GM12878 (cell line): ENCODE data around the gene MMRN2. TPM values are rescaled to one million over a fixed set of nuclear protein-coding genes. Genes with fewer than 3 reads are reported as not detected.

Source experiments
- ATAC-seq: fragments of 200-7000 bp; cut with Tn5 transposase; 3 replicates; pipeline ENCODE4 v1.9.1; 2020; ENCODE audit warnings: mild to moderate bottlenecking, moderate library complexity
- BruUV-seq: library from RNA; stranded (reverse); fragments of 400-500 nt; replicated peaks from 2 replicates; lab custom pipeline; 2021; lab: Mats Ljungman, UMichigan
- CTCF ChIA-PET: fragments of 300-600 bp; sonication (Branson Sonifier 250); formaldehyde crosslinking; extraction: SDS; loops from one replicate; lab custom pipeline; 2021; ENCODE audit warnings: inconsistent platforms; lab: Yijun Ruan, JAX
- POLR2A ChIA-PET: fragments of 350-600 bp; formaldehyde crosslinking; extraction: SDS; loops from one replicate; lab custom pipeline; 2021; ENCODE audit warnings: inconsistent platforms; lab: Charles Lee
- RAD21 ChIA-PET: fragments of 300-600 bp; sonication (Branson Sonifier 250); formaldehyde crosslinking; loops from one replicate; lab custom pipeline; 2023; ENCODE audit warnings: antibody characterized with exemption; ENCODE audit not compliant: unreplicated experiment; lab: Charles Lee
- SMC1A ChIA-PET: fragments of 300-600 bp; sonication (Branson Sonifier 250); formaldehyde crosslinking; loops from one replicate; lab custom pipeline; 2023; ENCODE audit not compliant: unreplicated experiment, uncharacterized antibody; lab: Charles Lee
- DNase-seq: peaks from one replicate; pipeline ENCODE4 v3.0.0-alpha.2; 2011; ENCODE audit warnings: low read depth, low spot score
- FAIRE-seq: peaks from 3 replicates; lab custom pipeline; 2011; peaks lifted over from hg19 to GRCh38; lab: Jason Lieb, UNC
- H2AFZ ChIP-seq: 2 replicates; pipeline ENCODE4 v1.6.0; 2011; ENCODE audit warnings: low read depth, low read length, control low read depth; ENCODE audit not compliant: control insufficient read depth
- H3K27ac ChIP-seq: 2 replicates; pipeline ENCODE4 v1.5.1; 2011; ENCODE audit warnings: control low read depth; ENCODE audit not compliant: control insufficient read depth, insufficient read depth
- H3K27me3 ChIP-seq, 2 experiments: replicated peaks in 1 of 2; 2 replicates each; pipeline versions ENCODE4 v1.6.0 to v1.6.1; 2011; ENCODE audit warnings: low read length in 1 of 2; ENCODE audit not compliant: control insufficient read depth in 2 of 2, insufficient read depth in 2 of 2
- H3K36me3 ChIP-seq, 2 experiments: 2 replicates each; pipeline ENCODE4 v1.5.1; 2011; ENCODE audit warnings: low read length in 1 of 2; ENCODE audit not compliant: control insufficient read depth in 2 of 2, insufficient read depth in 2 of 2
- H3K4me1 ChIP-seq: 2 replicates; pipeline ENCODE4 v1.6.1; 2011; ENCODE audit warnings: mild to moderate bottlenecking, low read length, moderate library complexity, mixed read lengths; ENCODE audit not compliant: control insufficient read depth, insufficient read depth
- H3K4me2 ChIP-seq: 2 replicates; pipeline ENCODE4 v1.6.0; 2011; ENCODE audit warnings: control low read depth; ENCODE audit not compliant: control insufficient read depth, insufficient read depth
- H3K4me3 ChIP-seq: fragments of 200-600 bp; sonication (generic); 2 replicates; pipeline ENCODE4 v1.5.1; 2016
- H3K79me2 ChIP-seq: 2 replicates; pipeline ENCODE4 v1.6.0; 2011; ENCODE audit warnings: low read length; ENCODE audit not compliant: control insufficient read depth, insufficient read depth
- H3K9ac ChIP-seq: 2 replicates; pipeline ENCODE4 v1.8.0; 2011; ENCODE audit warnings: low read length, control low read depth, mixed read lengths; ENCODE audit not compliant: control insufficient read depth, insufficient read depth
- H3K9me3 ChIP-seq: replicated peaks from 3 replicates; pipeline ENCODE4 v1.5.1; 2011; ENCODE audit warnings: mild to moderate bottlenecking, low read length; ENCODE audit not compliant: control insufficient read depth, insufficient read depth
- H4K20me1 ChIP-seq: 2 replicates; pipeline ENCODE4 v1.6.0; 2011; ENCODE audit not compliant: control insufficient read depth, insufficient read depth
- ATF3 ChIP-seq: IDR thresholded peaks from 2 replicates; pipeline ENCODE4 v1.6.1; 2011; ENCODE audit warnings: low read depth, mild to moderate bottlenecking, low read length, moderate library complexity, borderline replicate concordance; ENCODE audit errors: extremely low read depth
- BCLAF1 ChIP-seq: fragments of 450-650 bp; IDR thresholded peaks from 2 replicates; pipeline ENCODE4 v1.6.1; 2017; ENCODE audit warnings: antibody characterized with exemption, mild to moderate bottlenecking, moderate library complexity
- GABPA ChIP-seq: IDR thresholded peaks from 2 replicates; pipeline ENCODE4 v1.6.1; 2014; ENCODE audit warnings: antibody characterized with exemption, low read depth, mild to moderate bottlenecking, inconsistent platforms
- MTA3 ChIP-seq: IDR thresholded peaks from 2 replicates; pipeline ENCODE4 v1.6.1; 2012; ENCODE audit warnings: low read length, inconsistent platforms, borderline replicate concordance
- ZBTB11 ChIP-seq: fragments of 450-650 bp; formaldehyde crosslinking; IDR thresholded peaks from 2 replicates; pipeline ENCODE4 v1.5.0; 2022; ENCODE audit warnings: mild to moderate bottlenecking, missing genetic modification characterization
- ZZZ3 ChIP-seq: IDR thresholded peaks from 2 replicates; pipeline ENCODE4 v1.6.1; 2011; ENCODE audit warnings: low read depth; ENCODE audit not compliant: control insufficient read depth, insufficient read length
- WGBS: methylation state at CpG from one replicate; pipeline ENCODE4 v1.1.6; 2016; ENCODE audit warnings: low lambda C conversion rate; ENCODE audit not compliant: insufficient replicate concordance, insufficient coverage; ENCODE audit errors: missing lambda C conversion rate; 5-methylcytosine and 5-hydroxymethylcytosine counted together
- in situ Hi-C: fragments of 300-500 bp; cut with MboI; formaldehyde crosslinking; loops from 9 replicates; pipeline ENCODE4 v1.14.3; 2018; ENCODE audit warnings: mixed read lengths
- intact Hi-C: fragments of 100-400 bp; cut with micrococcal nuclease; formaldehyde crosslinking; loops from one replicate; pipeline ENCODE4 v1.14.2; 2022; ENCODE audit not compliant: unreplicated experiment
- polyA plus RNA-seq, 11 experiments: library from polyadenylated mRNA; depleted of rRNA in 4 of 11; unstranded in 6 of 11; stranded (reverse) in 5 of 11; fragments of >200 nt; fragmentation: Nextera tagmentation in 4 of 11; fragmentation: Illumina TruSeq in 1 of 11; extraction: Ambion mirVana in 4 of 11; extraction: Trizol in 1 of 11; gene quantifications; 1 replicate in 1 of 11; 2 replicates in 10 of 11; pipeline versions ENCODE4 v1.2.1 to v1.2.3, GENCODE V29; 2011 to 2016; ENCODE audit warnings: inconsistent platforms in 2 of 11, missing spikeins in 2 of 11, low read depth in 1 of 11
- total RNA-seq, 4 experiments: library from RNA; depleted of rRNA in 3 of 4; stranded (reverse); fragments of >200 nt in 3 of 4; fragmentation: Illumina TruSeq in 1 of 4; extraction: Trizol in 1 of 4; gene quantifications; 2 replicates each; pipeline versions ENCODE4 v1.2.1 to v1.2.3, GENCODE V29; 2013 to 2021

Gene MMRN2
- total and polyA plus RNA-seq, 10 of the 15 experiments (the other 5 are each of a cell fraction or from before 2014, with no cell fraction given), result 0.09 to 1.0 (median 0.54) TPM; not detected in 3

- Histone ChIP-seq H3K79me2 (no peaks in the 10 kb centered on the region), H3K27ac (no peak within 1 kb of the TSS), H4K20me1 (no peaks in the 10 kb centered on the region), H3K36me3 (no peaks in the 10 kb centered on the region), H3K4me2 (no peak within 1 kb of the TSS), H3K9ac (no peak within 1 kb of the TSS), H3K4me3 (no peak within 1 kb of the TSS), H3K27me3 (no peaks in the 10 kb centered on the region), H3K9me3 (no peaks in the 10 kb centered on the region; the same call in 2 of the 3 replicates), H2AFZ (no peak within 1 kb of the TSS), H3K4me1 (peaks cover 15% of the 10 kb centered on the region)
- intact Hi-C loops (no loop called here), in situ Hi-C loops (no loop called here)
- DNase-seq (no peak), FAIRE-seq (no peak), ATAC-seq (no peak)
- ChIA-PET POLR2A (interaction anchor here (0.6 kb wide), 1 partner anchor 16 kb away, joined by 5 read pairs; no protein-coding TSS in a partner anchor), CTCF (interaction anchor here (0.8 to 1.6 kb wide), 3 partner anchors 8 to 266 kb away, joined by 3 to 6 read pairs (median 4); no protein-coding TSS in a partner anchor), RAD21 (interaction anchor here (0.6 kb wide), 1 partner anchor 67 kb away, joined by 4 read pairs; no protein-coding TSS in a partner anchor), SMC1A (no interaction called here)
- BruUV-seq, result no TSS peak
- 37% methylated on average over 18 of the region's 22 CpGs for WGBS
- TF ChIP-seq ZZZ3, result no peak
These were observed 893 bp upstream of the MMRN2 start, which contains the start of gene SNCG for GRCh38 chr10:86958116-86958900. SNCG (plus strand) TSS chr10:86958599; CDS start chr10:86958698, 99 bp downstream.

GRCh38 chr10:86956848-86957448, 467 bp downstream of the MMRN2 start:
- SMC1A ChIA-PET, result interaction anchor here (1.1 to 1.2 kb wide), 2 partner anchors 9 to 18 kb away, joined by 3 read pairs; no protein-coding TSS in a partner anchor
- intact Hi-C loops (no loop called here), in situ Hi-C loops (no loop called here)
- no peak for DNase-seq
- BruUV-seq, result no TSS peak
- Histone ChIP-seq H3K4me3 (no peak overlapping the region), H3K79me2 (no peaks in the 10 kb centered on the region), H3K27me3 (no peaks in the 10 kb centered on the region), H2AFZ (no peak overlapping the region), H3K4me2 (no peak overlapping the region), H3K9ac (no peak overlapping the region), H3K27ac (no peak overlapping the region), H4K20me1 (no peaks in the 10 kb centered on the region), H3K9me3 (no peaks in the 10 kb centered on the region; the same call in 2 of the 3 replicates), H3K36me3 (no peaks in the 10 kb centered on the region), H3K4me1 (peaks cover 8% of the 10 kb centered on the region)
- no peak for ATAC-seq
- RAD21 ChIA-PET, result no interaction called here
- 28% methylated on average over 7 of the region's 7 CpGs for WGBS
- POLR2A ChIA-PET, result interaction anchor here (1.4 to 1.5 kb wide), 2 partner anchors 11 to 13 kb away, joined by 3 to 4 read pairs; no protein-coding TSS in a partner anchor
- FAIRE-seq, result no peak
- CTCF ChIA-PET, result interaction anchor here (1.7 kb wide), 1 partner anchor 9 kb away, joined by 9 read pairs; no protein-coding TSS in a partner anchor
- no peak for TF ChIP-seq GABPA
- TF ChIP-seq MTA3, result no peak
- no peak for TF ChIP-seq BCLAF1
- no peak for TF ChIP-seq ZBTB11 (CRISPR knock-in tag)
- TF ChIP-seq ATF3, result no peak
